GM19043 (cell line): ENCODE data around the gene GATA6.
"Not testable (repeated sequence)": the region's sequence is repeated elsewhere in the genome, so short reads cannot be mapped to it uniquely, and the experiment has no call there.

Experiments used
- ATAC-seq: cut with Tn5 transposase; IDR thresholded peaks from one replicate; pipeline ENCODE4 v1.9.1; 2021; ENCODE audit warnings: low read depth; ENCODE audit not compliant: unreplicated experiment

The GATA6 gene

DNA sequence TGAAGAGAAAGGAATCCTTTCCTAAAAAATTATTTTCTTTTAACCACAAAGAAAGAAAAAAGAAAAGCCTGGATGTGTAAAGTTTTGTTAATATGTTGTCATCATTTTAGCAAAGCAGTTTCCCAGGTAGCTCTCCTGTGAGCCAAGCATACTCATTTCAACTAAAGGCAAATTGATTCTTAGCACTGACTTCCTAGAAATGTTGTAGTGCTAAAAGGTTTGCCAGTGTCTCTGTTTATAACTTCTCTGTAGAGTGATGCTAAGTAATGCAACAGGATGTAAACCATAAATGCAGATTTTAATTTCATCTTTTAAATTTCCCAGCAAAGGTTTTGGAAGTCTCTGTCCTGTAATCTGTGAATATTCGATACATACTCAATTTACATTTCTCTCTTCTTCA, 10.2 kb downstream of the GATA6 start:
- ATAC-seq: no peak

DNA sequence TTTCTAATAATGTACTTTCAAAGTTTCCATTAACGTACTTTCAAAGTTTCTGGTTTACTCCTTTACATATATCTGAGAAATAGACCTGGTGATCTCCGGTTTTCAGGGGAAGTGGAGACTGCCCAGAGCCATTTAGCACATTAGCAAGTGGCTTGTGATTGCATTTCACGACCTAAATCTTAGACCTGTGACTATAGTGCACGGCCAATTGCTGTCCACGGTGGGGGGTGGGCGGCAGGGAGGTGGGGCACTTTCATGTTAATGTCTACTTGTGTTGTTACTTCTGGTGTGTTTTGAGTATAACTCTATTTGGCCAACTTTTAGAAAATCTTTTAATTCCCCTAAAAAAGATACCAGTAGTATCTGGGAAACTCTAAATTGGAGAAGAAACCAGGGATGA, 11.3 kb downstream of the GATA6 start:
- ATAC-seq: no peak

GRCh38 chr18:22182884-22183697, 13.7 kb downstream of the GATA6 start:
- no peak for ATAC-seq

DNA sequence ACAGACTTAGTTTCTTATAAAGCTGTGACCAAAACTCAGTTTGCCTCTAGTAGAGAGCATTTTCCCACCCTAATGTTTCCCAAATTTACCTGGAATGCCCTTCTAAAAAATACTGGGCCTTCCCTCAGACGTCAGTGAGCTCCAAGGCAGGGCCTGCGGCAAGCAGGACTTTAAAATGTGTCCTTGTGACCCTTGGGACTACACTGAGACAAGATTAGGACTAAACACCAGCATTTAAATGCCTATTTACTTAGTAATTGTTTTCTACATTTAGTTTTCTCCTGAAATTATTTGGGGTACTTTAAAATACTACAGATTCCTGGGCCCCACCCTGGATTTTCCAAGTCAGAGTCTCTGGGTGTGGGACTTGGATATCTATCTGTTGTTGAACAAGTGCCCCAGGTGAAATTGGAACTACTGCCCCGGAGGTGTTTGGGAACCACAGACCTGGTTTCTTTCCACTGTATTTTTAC, 14.3 kb downstream of the GATA6 start:
- no peak for ATAC-seq

DNA sequence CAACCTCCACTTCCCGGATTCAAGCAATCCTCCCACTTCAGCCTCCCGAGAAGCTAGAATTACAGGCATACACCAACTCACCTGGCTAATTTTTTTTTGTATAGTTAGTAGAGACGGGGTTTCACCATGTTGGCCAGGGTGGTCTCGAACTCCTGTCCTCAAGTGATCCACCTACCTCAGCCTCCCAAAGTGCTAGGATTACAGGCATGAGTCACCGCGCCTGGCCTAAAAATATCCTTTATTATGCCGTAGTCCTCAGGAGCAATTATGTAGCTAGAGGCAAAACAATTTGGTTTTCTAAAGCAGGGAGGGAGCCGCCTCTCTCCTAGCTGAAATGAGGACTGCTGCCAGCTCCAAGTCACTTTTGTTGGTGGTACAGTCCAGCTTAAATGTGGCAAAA, 15.2 kb downstream of the GATA6 start:
- ATAC-seq: not testable (repeated sequence)

DNA sequence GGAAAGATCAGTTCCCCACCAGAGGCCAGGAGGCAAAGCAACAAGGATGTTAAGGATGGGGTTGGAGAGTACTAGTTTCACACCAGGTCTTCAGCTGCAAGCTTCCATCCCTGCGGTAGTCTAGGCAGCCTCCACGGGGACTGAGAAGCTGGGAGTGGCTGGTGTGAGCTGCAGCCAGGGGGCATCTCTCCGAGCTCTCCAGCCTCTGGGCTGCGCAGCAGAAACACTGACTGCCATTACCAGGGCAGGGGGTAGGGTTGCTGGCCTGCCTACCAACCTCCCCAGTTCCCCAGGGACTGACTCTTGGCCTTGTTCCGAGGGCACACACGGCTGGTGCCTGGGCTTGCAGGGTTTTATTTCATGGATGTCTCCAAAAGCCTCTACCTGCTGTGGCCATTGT, 15.9 kb downstream of the GATA6 start:
- no peak for ATAC-seq

DNA sequence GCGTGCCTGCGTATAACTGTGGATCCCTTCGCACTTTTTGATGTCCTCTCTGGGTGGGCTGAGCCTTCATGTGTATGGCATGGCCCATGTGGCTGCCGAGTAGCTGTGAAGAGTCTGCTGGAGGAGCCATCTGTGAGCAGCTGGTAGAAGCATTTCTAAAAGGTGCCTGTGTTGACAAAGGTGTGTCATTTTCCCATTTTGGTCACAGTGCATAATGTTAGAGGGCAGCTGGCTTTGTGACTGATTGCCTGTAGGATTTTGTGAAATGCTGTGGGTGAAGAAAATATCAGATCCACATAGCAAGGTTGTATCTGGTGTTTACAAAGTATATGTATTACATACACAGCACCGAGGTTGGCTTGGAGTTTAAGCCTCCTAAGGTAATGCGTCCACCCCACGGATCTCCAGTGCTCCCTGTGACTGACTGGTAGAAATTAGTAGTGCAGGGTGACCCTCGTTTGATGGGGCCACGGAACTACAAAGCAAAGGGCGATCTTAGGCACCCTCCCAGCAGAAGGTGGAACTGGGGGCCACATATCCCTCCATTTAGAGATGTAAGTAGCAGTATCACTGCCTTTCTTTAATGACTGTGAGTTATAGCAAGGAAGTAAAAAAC, 16.5 kb downstream of the GATA6 start:
- ATAC-seq: no peak

GRCh38 chr18:22186484-22186971, 17.1 kb downstream of the GATA6 start:
- no peak for ATAC-seq

DNA sequence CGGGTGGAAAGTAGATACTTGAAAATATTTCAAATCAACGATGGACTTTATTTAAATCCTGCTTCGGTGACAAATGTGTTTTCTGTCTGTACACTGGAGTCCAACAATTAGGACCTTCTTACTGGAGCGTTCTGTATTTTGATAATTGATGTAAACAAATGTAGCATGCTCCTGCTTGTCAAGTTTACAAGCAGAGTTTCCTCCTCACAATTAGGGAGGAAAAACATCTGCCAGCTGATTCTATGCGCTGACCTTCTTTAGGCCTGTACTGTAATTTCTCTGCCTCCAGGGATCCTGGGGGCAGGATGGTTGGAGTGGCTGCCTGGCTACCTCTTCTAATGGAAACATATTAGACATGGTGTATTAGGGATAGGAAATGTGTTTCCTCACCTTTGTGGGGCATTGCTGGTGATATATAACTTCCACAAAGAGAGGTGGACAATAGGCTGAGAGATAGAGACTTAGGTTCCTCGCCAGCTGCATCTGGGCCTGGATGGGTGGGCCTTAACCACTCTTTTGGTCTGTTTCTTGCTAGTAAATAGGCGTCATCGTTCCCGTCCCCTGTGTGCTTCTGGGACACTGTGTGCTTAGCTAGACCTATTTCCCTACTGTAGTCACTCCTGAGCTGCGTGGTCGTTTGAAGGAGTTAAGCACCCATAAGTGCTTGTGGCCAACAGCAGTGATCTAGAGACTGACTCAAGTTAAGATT, 19.3 kb downstream of the GATA6 start:
- ATAC-seq: no peak

DNA sequence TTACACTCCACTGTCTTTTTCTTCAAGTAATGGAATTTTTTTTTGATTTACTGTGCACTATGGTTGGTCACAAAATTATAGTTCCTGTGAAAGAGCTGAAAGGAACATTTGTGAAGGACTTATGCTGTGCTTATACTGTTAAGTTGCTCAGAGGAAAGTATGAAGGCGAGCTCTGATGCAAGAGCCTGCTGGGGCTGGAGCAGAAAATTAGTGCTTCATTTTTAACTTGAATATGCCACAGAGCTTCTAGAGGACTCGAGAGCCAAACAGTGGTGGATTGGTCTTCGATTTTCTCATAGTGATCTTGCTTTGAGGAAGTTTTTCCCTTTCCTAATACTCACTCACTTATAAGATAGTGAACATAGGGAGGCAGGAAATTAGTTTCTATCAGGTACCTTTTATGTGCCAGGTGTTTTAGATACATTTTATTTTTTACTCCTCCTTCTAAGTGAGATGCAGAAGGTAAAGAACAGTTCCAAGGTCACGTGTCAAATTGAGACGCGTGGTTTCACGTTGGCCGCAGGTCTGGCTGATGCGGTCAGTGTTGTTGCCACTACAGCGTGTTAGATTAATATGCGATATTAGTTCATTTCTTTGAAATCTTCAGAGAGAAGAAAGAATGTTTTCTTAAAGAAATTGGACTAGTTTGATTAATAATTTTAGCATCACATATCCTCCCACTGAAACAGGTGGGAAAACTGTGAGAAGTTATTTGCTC, 20.2 kb downstream of the GATA6 start:
- no peak for ATAC-seq

DNA sequence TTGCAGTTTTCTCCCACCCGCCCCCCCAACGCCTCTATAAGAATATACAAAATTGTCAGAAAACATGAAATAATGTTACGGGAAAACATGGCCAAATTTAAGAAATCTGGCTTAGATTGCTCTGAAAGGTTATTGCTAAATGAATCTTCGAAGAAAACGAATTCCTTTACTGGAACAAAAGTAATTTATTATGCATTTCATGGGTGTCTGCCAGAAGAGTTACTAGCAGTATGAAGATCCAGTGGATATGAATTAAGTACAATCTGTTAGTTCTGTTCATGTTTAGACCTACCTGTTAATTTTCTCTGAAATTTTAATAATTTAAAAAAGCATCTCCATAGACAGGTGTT, 21.9 kb downstream of the GATA6 start:
- no peak for ATAC-seq

DNA sequence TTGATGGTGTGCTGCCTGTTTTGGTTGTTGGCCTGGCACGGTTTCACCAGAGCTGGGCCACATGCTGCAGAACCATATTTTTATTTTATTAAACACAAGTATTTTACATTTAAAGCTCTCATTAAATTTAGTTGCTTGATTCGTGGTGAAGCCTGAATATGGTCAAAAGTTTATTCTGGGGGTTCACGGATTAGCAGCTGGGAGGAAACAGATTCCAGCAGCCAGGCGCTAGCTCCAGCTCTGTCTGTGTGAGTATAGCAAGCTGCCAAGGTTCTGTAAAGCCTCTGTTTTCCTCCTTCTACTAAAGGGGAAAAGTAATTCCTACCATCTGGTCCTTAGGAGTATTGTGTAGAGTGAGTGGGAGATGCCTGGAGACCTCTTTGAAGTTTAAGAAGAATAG, 22.5 kb downstream of the GATA6 start:
- ATAC-seq: no peak

DNA sequence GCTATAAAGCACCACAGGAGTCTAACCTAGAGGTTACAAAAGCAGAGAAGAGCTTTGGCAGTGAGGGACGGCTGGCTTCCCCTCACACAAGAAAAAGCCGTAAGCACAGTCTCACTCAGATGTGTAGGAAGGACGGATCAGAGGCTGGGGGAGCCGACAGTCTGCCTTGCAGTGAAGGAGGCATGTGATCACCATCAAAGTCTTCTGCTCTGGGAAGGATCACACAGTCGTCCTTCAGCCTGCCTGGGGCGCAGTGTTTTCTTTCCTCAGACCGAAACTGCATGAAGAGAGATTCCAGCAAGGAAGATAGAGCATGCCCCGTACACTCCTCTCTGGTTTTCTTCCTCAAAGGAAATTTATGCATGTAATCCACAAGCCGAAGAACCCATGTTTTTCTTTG, 24.1 kb downstream of the GATA6 start:
- ATAC-seq: no peak

DNA sequence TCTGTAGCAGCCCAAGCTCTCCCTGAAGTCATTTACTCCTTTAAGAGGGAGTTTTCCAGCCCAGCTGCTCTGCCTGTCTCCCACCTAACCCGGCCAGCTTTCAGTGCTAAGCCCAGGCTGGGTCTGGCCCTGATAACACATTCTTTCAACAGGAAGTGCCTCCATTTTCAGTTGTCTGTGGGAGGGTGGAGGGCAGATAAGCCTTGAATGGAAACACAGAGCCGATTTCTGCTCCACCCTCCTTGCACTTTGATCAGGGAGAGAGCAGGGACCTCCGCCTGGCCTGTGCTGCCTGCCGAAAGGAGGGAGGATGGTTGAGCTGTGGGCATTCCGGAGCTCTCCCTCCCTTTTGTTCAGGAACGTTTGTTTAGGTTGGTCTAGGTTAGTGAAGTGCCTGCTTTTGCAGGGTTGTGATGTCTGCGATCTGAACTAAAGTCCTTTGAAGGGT, 24.8 kb downstream of the GATA6 start:
- ATAC-seq: no peak

GRCh38 chr18:22195052-22195451, 25.7 kb downstream of the GATA6 start:
- no peak for ATAC-seq

DNA sequence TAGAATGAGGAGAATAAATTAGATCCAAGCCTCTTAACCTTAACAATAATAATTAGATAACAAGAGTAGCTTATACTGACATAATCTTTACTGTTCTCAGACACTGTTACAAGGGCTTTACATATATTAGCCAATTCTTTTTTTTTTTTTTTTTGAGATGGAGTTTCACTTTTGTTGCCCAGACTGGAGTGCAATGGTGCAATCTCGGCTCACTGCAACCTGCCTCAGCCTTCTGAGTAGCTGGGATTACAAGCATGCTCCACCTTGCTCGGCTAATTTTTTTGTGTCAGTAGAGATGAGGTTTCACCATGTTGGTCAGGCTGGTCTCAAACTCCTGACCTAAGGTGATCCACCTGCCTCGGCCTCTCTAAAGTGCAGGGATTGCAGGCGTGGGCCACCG, 27.6 kb downstream of the GATA6 start:
- ATAC-seq: not testable (repeated sequence)

DNA sequence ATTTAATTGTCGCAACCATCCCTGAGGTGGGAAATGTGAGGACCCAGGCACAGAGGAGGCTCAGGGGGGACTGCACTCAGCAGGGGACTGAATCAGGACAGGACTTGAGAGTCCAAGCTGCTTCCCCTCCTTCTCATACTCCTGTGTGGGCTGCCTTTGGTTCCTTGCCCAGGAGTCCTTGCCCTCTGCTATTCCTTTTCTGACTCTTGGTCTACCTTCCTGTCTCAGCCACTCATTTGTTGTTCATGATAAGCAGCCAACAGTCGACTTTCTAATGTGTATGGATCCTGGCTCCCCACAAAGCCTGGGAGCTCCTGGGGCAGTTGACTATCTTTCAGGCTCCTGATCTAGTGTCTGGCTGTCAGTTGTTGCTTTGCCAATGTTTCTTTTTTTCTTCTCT, 28.3 kb downstream of the GATA6 start:
- no peak for ATAC-seq

DNA sequence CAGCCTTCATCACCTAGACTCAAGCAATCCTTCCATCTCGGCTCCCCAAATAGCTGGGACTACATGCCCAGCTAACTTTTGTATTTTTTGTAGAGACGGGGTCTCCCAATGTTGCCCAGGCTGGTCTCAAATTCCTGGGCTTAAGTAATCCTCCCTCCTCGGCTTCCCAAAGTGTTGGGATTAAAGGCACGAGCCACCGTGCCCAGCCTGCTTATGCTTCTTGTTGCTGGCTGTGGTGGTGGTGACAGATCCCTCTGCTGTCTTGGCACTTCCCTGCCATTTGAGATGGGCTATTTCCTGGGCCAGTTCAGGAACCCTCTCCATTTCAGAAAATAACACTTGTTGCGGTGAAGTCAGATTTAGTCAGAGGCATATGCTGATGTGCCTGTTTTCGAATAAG, 28.8 kb downstream of the GATA6 start:
- no peak for ATAC-seq

- no peak for ATAC-seq
Measured at GRCh38 chr18:22199005-22199404, 29.6 kb downstream of the GATA6 start.

DNA sequence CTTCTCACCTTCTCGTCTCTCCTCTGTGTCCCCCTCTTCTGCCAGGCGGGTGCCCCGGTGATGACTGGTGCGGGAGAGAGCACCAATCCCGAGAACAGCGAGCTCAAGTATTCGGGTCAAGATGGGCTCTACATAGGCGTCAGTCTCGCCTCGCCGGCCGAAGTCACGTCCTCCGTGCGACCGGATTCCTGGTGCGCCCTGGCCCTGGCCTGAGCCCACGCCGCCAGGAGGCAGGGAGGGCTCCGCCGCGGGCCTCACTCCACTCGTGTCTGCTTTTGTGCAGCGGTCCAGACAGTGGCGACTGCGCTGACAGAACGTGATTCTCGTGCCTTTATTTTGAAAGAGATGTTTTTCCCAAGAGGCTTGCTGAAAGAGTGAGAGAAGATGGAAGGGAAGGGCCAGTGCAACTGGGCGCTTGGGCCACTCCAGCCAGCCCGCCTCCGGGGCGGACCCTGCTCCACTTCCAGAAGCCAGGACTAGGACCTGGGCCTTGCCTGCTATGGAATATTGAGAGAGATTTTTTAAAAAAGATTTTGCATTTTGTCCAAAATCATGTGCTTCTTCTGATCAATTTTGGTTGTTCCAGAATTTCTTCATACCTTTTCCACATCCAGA, 31.3 kb downstream of the GATA6 start:
- ATAC-seq: no peak
